ES-I3 (cell line): Measurements from ENCODE around the gene HAP1.
A peak's percentile ranks its signal among the peaks of the same experiment; 100 is the strongest.
"Not testable (repeated sequence)": the region's sequence is repeated elsewhere in the genome, so short reads cannot be mapped to it uniquely, and the experiment has no call there.

Experiments used
- H3K36me3 ChIP-seq: 2 replicates; pipeline ENCODE4 v1.6.1; 2013; ENCODE audit warnings: mild to moderate bottlenecking, low read length, control low read depth, moderate library complexity; ENCODE audit not compliant: insufficient read depth
- H3K4me1 ChIP-seq: 2 replicates; pipeline ENCODE4 v1.6.1; 2013; ENCODE audit warnings: mild to moderate bottlenecking, control low read depth, low read length; ENCODE audit not compliant: insufficient read depth
- H3K9ac ChIP-seq: 2 replicates; pipeline ENCODE4 v1.6.1; 2013; ENCODE audit warnings: low read depth, mild to moderate bottlenecking, low read length, moderate library complexity
- H3K9me3 ChIP-seq: 2 replicates; pipeline ENCODE4 v1.6.1; 2013; ENCODE audit warnings: mild to moderate bottlenecking, low read length, moderate library complexity; ENCODE audit not compliant: control insufficient read depth, insufficient read depth

HAP1 gene, protein sequence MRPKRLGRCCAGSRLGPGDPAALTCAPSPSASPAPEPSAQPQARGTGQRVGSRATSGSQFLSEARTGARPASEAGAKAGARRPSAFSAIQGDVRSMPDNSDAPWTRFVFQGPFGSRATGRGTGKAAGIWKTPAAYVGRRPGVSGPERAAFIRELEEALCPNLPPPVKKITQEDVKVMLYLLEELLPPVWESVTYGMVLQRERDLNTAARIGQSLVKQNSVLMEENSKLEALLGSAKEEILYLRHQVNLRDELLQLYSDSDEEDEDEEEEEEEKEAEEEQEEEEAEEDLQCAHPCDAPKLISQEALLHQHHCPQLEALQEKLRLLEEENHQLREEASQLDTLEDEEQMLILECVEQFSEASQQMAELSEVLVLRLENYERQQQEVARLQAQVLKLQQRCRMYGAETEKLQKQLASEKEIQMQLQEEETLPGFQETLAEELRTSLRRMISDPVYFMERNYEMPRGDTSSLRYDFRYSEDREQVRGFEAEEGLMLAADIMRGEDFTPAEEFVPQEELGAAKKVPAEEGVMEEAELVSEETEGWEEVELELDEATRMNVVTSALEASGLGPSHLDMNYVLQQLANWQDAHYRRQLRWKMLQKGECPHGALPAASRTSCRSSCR

GRCh38 chr17:41734139-41734948 is at the start of gene HAP1:
Gene HAP1 (minus strand): TSS chr17:41734643. CDS start chr17:41734634, 9 bp downstream.
- H3K4me1 ChIP-seq, result peaks cover 6% of the 10 kb centered on the region
- H3K36me3 ChIP-seq, result no peaks in the 10 kb centered on the region
- peak within 1 kb of the TSS; percentile 69 for H3K9ac ChIP-seq

GRCh38 chr17:41782142-41782541 is 47.7 kb upstream of the HAP1 start:
- Histone ChIP-seq H3K36me3 (no peaks in the 10 kb centered on the region), H3K9ac (no peak overlapping the region), H3K9me3 (no peaks in the 10 kb centered on the region), H3K4me1 (peaks cover 16% of the 10 kb centered on the region; the same call in 1 of the 2 replicates)

More at GRCh38 chr17:41734139-41734948, at the start of gene HAP1:
- no peaks in the 10 kb centered on the region for H3K9me3 ChIP-seq

DNA sequence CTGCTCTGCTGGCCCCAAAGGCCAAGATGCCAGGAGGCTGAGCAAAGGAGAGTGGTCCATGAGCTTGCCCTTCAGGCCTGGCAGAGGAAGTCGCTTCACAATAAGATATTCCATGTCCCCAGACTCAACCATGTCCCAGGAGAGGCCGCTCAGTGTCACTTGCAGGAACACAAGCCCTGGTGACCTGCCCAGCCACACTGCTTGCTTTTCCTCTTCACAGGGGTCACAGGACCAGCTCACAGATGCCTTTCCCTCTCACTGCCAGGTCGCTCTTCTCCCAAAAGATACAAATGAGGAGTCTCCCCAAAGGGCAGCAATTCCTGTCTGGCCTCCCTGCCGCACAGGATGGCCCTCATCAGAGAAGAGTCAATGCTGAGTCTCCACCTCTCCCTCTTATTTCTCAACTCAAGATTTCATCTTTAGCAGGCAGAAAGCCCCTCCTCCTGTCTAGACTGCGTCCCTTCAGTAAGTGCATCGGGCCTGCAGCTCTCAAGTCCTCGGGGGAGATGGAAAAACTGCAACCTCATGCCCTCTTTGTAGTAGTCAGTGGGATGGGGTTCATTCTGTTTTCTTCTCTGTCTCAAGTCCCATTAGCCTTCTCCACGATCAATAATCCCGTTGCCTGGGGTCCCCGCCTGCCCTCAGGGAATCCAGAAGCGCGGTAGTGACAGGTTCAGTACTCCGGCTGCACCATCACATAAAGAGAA is 47.1 kb upstream of the HAP1 start:
- H3K4me1 ChIP-seq, result peaks cover 18% of the 10 kb centered on the region; the same call in 1 of the 2 replicates
- H3K9me3 ChIP-seq, result no peaks in the 10 kb centered on the region
- no peak overlapping the region for H3K9ac ChIP-seq
- no peaks in the 10 kb centered on the region for H3K36me3 ChIP-seq

GRCh38 chr17:41779954-41780353 is 45.5 kb upstream of the HAP1 start:
- Histone ChIP-seq H3K9me3 (no peaks in the 10 kb centered on the region), H3K4me1 (peaks cover 28% of the 10 kb centered on the region), H3K9ac (no peak overlapping the region), H3K36me3 (no peaks in the 10 kb centered on the region)

GRCh38 chr17:41777574-41778188 is 43.2 kb upstream of the HAP1 start:
- Histone ChIP-seq H3K9me3 (no peaks in the 10 kb centered on the region), H3K36me3 (no peaks in the 10 kb centered on the region), H3K9ac (no peak overlapping the region), H3K4me1 (peaks cover 37% of the 10 kb centered on the region)

- no peaks in the 10 kb centered on the region for H3K36me3 ChIP-seq
- H3K9ac ChIP-seq, result no peak overlapping the region
- H3K9me3 ChIP-seq, result no peaks in the 10 kb centered on the region
- peaks cover 38% of the 10 kb centered on the region for H3K4me1 ChIP-seq
Measured at GRCh38 chr17:41777157-41777573, 42.7 kb upstream of the HAP1 start.

GRCh38 chr17:41776262-41776900 is 41.9 kb upstream of the HAP1 start:
- not testable (repeated sequence) for H3K36me3 ChIP-seq

DNA sequence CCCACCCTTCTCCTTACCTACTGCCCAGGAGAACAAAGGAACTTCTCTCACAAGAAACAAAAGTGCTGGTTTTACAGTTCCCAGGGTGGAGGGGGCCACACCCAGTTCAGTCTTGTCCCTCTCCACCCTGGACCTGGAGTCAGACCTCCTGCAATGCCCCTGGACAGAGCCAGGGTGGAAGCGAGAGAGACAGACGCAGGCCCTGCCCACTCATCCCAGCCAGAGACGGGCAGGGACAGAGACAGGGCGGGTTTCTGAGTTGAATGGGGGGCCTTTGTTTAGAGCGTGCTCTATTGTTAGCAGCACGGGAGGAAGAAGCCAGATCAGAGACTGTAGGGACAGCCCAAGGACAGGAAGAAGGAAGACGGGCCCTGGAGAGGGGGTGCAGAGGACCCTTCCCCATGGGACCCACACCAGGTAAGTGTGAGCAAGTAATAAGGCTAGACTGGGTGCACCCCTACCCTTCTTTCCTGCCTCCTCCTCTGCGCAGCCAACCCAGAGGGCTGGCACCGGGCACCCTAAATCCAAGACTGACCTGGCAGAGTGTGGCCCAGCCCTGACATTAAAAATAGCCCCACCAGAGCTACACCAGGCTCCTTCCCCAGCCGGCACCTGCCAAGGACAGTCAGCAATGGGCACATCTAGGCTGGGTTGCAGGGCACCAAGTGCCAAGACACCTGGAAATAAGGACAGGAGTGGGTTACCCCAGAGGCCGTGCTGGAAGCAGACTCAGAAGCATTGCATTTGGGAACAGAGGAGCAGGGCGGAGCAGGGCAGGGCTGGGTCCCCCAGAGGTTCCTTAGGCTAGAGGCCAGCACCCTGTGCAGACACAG is 41.2 kb upstream of the HAP1 start:
- Histone ChIP-seq H3K4me1 (peaks cover 35% of the 10 kb centered on the region), H3K9ac (no peak overlapping the region), H3K36me3 (peaks cover 3% of the 10 kb centered on the region; the same call in 1 of the 2 replicates), H3K9me3 (no peaks in the 10 kb centered on the region)

More at GRCh38 chr17:41776262-41776900, 41.9 kb upstream of the HAP1 start:
- not testable (repeated sequence) for H3K9me3 ChIP-seq, H3K9ac ChIP-seq
- peaks cover 35% of the 10 kb centered on the region for H3K4me1 ChIP-seq

- H3K9ac ChIP-seq, result no peak overlapping the region
- peaks cover 35% of the 10 kb centered on the region for H3K4me1 ChIP-seq
- no peaks in the 10 kb centered on the region for H3K9me3 ChIP-seq
- H3K36me3 ChIP-seq, result peaks cover 3% of the 10 kb centered on the region; the same call in 1 of the 2 replicates
Measured at GRCh38 chr17:41773731-41774193, 39.3 kb upstream of the HAP1 start.

DNA sequence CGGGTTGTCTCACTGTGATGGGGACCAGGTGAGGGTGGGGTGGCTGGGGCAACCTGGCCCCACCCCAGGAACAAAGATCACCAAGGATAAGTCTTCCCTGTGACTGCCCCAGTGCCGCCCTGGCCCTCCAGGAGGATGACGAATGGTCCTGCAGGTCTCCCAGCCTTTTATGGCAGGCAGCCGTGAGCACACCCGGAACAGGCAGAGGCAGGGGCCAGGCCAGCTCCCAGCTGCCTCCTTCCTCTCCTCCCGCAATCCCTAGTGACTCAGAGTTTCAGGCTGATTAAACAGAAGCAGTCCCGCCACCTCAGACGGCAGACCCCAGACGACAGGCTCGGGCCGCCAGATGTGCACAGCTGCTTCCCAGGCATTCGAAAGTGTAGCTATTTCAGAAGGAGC is 38.7 kb upstream of the HAP1 start:
- no peak overlapping the region for H3K9ac ChIP-seq
- H3K9me3 ChIP-seq, result no peaks in the 10 kb centered on the region
- peaks cover 35% of the 10 kb centered on the region for H3K4me1 ChIP-seq
- H3K36me3 ChIP-seq, result peaks cover 3% of the 10 kb centered on the region; the same call in 1 of the 2 replicates

- H3K4me1 ChIP-seq, result peaks cover 30% of the 10 kb centered on the region
- H3K9ac ChIP-seq, result no peak overlapping the region
- H3K36me3 ChIP-seq, result peaks cover 3% of the 10 kb centered on the region; the same call in 1 of the 2 replicates
- no peaks in the 10 kb centered on the region for H3K9me3 ChIP-seq
Measured at GRCh38 chr17:41772586-41773189, 38.2 kb upstream of the HAP1 start.

DNA sequence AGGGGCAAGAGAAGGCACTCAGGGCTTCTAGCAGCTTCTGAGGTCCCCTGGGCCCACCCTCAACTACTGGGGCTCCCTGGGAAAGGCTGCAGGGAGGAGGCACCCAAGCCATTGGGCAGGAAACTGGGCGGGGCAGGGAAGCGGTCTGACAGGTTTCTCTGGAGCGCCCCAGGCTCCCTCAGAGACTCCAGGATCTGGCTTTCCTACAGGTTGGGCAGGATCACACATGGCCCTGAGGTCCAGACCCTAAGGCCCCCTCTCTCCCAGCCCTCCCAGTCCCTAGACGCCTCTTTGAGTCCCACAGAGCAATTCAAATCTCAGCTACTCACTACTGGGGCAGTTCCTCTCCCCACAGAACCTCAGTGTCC is 37.8 kb upstream of the HAP1 start:
- Histone ChIP-seq H3K36me3 (peaks cover 3% of the 10 kb centered on the region; the same call in 1 of the 2 replicates), H3K9me3 (no peaks in the 10 kb centered on the region), H3K4me1 (peaks cover 26% of the 10 kb centered on the region), H3K9ac (no peak overlapping the region)
